SU-DHL-6 (cell line): ENCODE results near the gene GAL3ST3.

ENCODE experiments used
- H2AFZ ChIP-seq: fragments of 200-600 bp; sonication (generic); 2 replicates; pipeline ENCODE4 v1.6.1; 2014; ENCODE audit warnings: low read depth, mild to moderate bottlenecking, moderate library complexity, mixed read lengths, antibody characterized with exemption, low read length; ENCODE audit not compliant: severe bottlenecking
- H3F3A ChIP-seq: fragments of 200-600 bp; shearing (Covaris generic); 2 replicates; pipeline ENCODE4 v1.6.0; 2016; ENCODE audit warnings: antibody characterized with exemption, mild to moderate bottlenecking; ENCODE audit not compliant: insufficient read depth
- H3K27ac ChIP-seq: fragments of 200-600 bp; sonication (generic); 2 replicates; pipeline ENCODE4 v1.5.1; 2016; ENCODE audit warnings: low read depth, mild to moderate bottlenecking, low read length, moderate library complexity, mixed read lengths
- H3K27me3 ChIP-seq: fragments of 200-600 bp; sonication (generic), shearing (Covaris generic); 2 replicates; pipeline ENCODE4 v1.6.0; 2014; ENCODE audit warnings: mild to moderate bottlenecking, low read length
- H3K36me3 ChIP-seq: fragments of 200-600 bp; sonication (generic); 2 replicates; pipeline ENCODE4 v1.6.1; 2014; ENCODE audit warnings: mild to moderate bottlenecking, low read length, mixed read lengths
- H3K4me2 ChIP-seq: fragments of 300-600, 200-600 bp; shearing (Covaris generic), sonication (generic); 2 replicates; pipeline ENCODE4 v1.6.0; 2014; ENCODE audit warnings: low read length, low read depth, mild to moderate bottlenecking; ENCODE audit not compliant: poor library complexity, severe bottlenecking
- H3K4me3 ChIP-seq: fragments of 200-600 bp; sonication (generic); 2 replicates; pipeline ENCODE4 v1.5.1; 2014; ENCODE audit warnings: antibody characterized with exemption, low read length, mild to moderate bottlenecking, mixed read lengths; ENCODE audit not compliant: insufficient read depth, poor library complexity, severe bottlenecking
- H3K79me2 ChIP-seq: fragments of 200-600 bp; sonication (generic); 2 replicates; pipeline ENCODE4 v1.6.1; 2014; ENCODE audit warnings: mild to moderate bottlenecking, low read length, moderate library complexity; ENCODE audit not compliant: insufficient read depth
- H3K9ac ChIP-seq: fragments of 200-600 bp; sonication (generic); 2 replicates; pipeline ENCODE4 v1.7.0; 2014; ENCODE audit warnings: mild to moderate bottlenecking, low read length
- H3K9me2 ChIP-seq: fragments of 200-600 bp; sonication (generic); replicated peaks from 2 replicates; pipeline ENCODE4 v1.6.1; 2014; ENCODE audit warnings: low read length; ENCODE audit not compliant: insufficient read depth
- H3K9me3 ChIP-seq: fragments of 200-600 bp; sonication (generic); 2 replicates; pipeline ENCODE4 v1.6.1; 2014; ENCODE audit warnings: low read length, mixed read lengths; ENCODE audit not compliant: insufficient read depth
- H4K20me1 ChIP-seq: fragments of 200-600 bp; sonication (generic); 2 replicates; pipeline ENCODE4 v1.6.1; 2014; ENCODE audit warnings: low read depth, mild to moderate bottlenecking, antibody characterized with exemption, low read length, moderate library complexity, mixed read lengths
- CTCF ChIP-seq: fragments of 200-600 bp; sonication (generic); IDR thresholded peaks from one replicate; pipeline ENCODE4 v1.5.1; 2017; ENCODE audit warnings: antibody characterized with exemption, mild to moderate bottlenecking, low read length, moderate library complexity; ENCODE audit not compliant: insufficient read depth, poor library complexity, severe bottlenecking
- EZH2phosphoT487 ChIP-seq: fragments of 200-600 bp; sonication (generic), shearing (Covaris generic); conservative IDR thresholded peaks from 2 replicates; pipeline ENCODE4 v1.6.1; 2018; ENCODE audit warnings: mild to moderate bottlenecking, antibody characterized with exemption, low read length, moderate library complexity, mixed read lengths

GAL3ST3 gene

DNA sequence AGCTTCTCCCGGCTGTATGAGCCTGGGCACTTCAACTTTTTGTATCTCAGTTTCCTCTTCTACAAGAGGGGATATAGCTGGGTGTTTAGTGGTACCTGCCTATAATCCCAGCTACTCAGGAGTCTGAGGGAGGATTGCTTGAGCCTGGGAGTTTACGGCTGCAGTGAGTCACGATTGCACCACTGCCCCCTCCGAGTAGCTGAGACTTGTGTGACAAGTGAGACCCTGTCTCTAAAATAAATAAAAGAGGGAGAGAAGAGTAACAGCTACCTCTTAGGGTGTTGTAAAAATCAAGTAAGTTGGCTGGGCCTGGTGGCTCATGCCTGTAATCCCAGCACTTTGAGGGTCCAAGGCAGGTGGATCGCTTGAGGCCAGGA, 12.6 kb downstream of the GAL3ST3 start:
- Histone ChIP-seq H3K9me3 (no peaks in the 10 kb centered on the region), H3K9ac (no peak overlapping the region), H4K20me1 (no peaks in the 10 kb centered on the region), H3K27me3 (no peaks in the 10 kb centered on the region), H3F3A (no peaks in the 10 kb centered on the region), H3K9me2 (no peaks in the 10 kb centered on the region), H3K36me3 (no peaks in the 10 kb centered on the region), H2AFZ (no peak overlapping the region), H3K4me3 (no peak overlapping the region), H3K27ac (no peak overlapping the region), H3K79me2 (no peaks in the 10 kb centered on the region), H3K4me2 (no peak overlapping the region)
- TF ChIP-seq CTCF (no peak), EZH2phosphoT487 (no peak)

- Histone ChIP-seq H3K4me2 (no peak overlapping the region), H3K27me3 (no peaks in the 10 kb centered on the region), H3K9ac (no peak overlapping the region), H3K9me2 (no peaks in the 10 kb centered on the region), H3K36me3 (no peaks in the 10 kb centered on the region), H3K79me2 (no peaks in the 10 kb centered on the region), H3K4me3 (no peak overlapping the region), H4K20me1 (no peaks in the 10 kb centered on the region), H3F3A (no peaks in the 10 kb centered on the region), H2AFZ (no peak overlapping the region), H3K27ac (no peak overlapping the region), H3K9me3 (no peaks in the 10 kb centered on the region)
- no peak for TF ChIP-seq EZH2phosphoT487
- TF ChIP-seq CTCF, result no peak
Observed at GRCh38 chr11:66035653-66036333, 13.2 kb downstream of the GAL3ST3 start.

- Histone ChIP-seq H3K79me2 (no peaks in the 10 kb centered on the region), H3K4me2 (no peak overlapping the region), H3K9ac (no peak overlapping the region), H2AFZ (no peak overlapping the region), H3K4me3 (no peak overlapping the region), H3K27me3 (no peaks in the 10 kb centered on the region), H3F3A (no peaks in the 10 kb centered on the region), H3K36me3 (no peaks in the 10 kb centered on the region), H3K9me3 (no peaks in the 10 kb centered on the region), H3K9me2 (no peaks in the 10 kb centered on the region), H4K20me1 (no peaks in the 10 kb centered on the region), H3K27ac (no peak overlapping the region)
- no peak for TF ChIP-seq CTCF
- TF ChIP-seq EZH2phosphoT487, result no peak
Observed at GRCh38 chr11:66032957-66033735, 15.8 kb downstream of the GAL3ST3 start.
